ENCODE measurements around the gene LRIT1.

Gene LRIT1

GRCh38 chr10:84254552-84255478 lies 13.5 kb upstream of the LRIT1 start:
- no peak for DNase-seq

DNA sequence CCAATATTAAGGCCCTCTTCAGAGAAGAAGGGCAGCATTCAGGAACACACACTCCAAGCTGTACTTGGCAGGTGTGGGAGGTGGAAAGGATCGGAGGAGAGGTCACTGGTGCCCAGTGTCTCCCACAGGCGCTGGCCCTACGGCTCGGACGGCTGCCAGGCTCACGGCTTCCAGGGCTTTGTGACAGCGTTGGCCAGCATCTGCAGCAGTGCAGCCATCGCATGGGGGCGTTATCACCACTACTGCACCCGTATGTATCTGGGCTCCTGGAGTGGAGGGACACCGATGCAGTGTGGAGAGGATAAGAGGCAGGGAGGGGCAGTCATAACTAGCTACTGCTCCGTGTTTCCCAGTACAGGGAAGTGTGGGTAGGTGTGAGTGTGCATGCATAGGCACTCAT lies 7.4 kb upstream of the LRIT1 start:
- DNase-seq, result no peak

DNA sequence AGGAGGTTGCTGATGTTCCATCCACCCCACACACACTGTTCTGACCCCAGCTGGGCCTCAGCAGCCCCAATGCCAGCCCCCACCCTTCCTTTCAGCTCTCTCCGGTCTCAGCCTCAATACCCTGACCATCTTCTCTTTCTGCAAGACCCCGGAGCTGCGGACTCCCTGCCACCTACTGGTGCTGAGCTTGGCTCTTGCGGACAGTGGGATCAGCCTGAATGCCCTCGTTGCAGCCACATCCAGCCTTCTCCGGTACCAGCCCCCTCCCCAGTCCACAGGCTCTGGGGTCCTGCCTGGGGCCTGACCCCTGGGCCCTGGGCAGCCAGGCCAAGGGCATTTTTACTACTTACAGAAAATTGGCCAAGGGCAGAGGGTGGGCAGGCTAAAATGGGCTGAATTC lies 6.2 kb upstream of the LRIT1 start:
- DNase-seq, result no peak

DNA sequence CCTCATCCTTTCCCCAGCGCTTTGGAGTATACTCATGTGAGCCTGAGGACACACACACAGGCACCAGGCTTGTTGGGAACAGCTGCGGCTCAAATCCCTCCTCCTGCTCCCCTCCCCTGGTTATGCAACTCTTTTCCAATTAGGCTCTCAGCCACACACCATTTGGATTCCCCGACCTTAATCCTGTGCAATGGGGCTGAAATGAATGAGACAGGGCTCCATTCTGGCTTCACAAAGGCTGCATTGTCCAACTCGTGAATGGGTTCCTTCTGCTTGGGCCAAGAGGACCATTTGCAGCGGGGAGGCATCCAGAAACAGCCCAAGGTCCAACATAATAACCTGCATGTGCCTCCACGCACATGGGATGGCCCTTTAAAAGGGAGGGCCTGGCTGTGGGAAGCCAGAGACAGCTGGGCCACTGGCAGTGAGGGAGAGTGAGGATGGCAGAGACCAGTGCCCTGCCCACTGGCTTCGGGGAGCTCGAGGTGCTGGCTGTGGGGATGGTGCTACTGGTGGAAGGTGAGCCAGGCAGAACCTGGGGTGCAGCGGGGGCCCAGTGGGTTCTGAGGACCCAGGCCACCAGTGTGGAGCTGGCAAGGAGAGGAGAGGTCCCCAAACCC lies 3.4 kb upstream of the LRIT1 start, which contains the start of gene RGR:
Gene RGR (plus strand): TSS at position 403 of the 620 bp plus-strand sequence. CDS start 38 bp downstream, at position 441.
- DNase-seq, result no peak

GRCh38 chr10:84243759-84244158 lies 2.4 kb upstream of the LRIT1 start:
- DNase-seq, result no peak

DNA sequence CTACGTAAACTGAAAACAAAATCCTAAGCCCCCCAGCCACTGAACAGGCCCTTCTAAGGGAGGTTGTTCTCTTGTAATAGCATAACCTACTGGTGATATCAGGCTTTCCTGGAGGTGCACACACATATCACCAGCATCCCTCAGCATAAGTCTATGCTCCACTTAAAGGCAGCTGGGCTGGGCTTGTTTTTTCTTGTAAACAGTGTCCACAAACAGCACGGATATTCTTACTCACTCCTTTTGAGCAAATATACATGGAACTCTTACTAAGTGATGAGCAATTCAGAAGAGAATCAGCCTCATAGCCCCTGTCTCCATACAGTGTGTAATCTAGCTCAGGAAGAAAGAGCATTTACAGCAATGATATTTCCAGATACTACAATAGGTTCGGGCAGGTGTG lies 2.4 kb downstream of the LRIT1 start:
- no peak for DNase-seq

DNA sequence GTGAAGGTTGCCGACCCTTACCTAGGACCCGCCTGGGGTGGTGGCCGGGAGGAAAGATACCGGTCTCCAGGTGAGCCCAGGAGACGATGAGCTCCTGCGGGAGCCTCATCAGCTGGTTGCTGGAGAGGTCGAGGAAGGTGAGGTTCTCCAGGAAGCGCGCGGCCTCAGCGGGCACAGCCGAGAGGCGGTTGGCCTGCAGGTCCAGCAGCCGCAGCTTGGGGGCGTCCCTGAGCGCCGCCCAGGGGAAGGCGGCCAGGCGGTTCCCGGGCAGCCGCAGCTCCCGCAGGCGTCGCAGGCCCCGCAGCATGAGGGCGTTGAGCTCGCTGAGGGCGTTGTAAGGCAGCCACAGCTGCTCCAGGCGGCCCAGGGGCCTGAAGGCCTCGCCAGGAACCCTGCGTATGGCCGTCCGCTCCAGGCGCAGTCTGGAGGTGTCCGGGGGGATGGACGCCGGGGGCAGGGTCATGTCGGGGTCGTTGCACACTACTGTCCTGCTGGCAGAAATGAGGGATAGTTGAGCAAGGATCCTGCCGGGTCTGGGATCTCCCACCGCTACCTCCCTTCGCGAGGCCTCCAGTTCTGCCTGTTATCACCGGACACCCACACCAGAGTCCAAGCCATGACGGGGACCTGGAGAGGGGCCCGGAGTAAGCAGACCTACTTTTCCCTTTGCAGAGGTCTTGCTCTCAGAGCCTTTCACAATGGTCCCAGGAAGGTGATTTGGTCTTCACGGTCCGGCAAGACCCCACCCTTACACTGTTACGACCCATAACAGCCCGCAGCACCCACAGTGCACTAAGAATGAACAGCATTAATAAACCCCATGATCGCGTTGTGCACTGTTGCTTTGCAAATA lies 3.9 kb downstream of the LRIT1 start:
- no peak for DNase-seq

- no peak for DNase-seq
Observed at GRCh38 chr10:84236807-84237198, 4.5 kb downstream of the LRIT1 start.

GRCh38 chr10:84235096-84235495 lies 6.2 kb downstream of the LRIT1 start:
- DNase-seq, result no peak

DNA sequence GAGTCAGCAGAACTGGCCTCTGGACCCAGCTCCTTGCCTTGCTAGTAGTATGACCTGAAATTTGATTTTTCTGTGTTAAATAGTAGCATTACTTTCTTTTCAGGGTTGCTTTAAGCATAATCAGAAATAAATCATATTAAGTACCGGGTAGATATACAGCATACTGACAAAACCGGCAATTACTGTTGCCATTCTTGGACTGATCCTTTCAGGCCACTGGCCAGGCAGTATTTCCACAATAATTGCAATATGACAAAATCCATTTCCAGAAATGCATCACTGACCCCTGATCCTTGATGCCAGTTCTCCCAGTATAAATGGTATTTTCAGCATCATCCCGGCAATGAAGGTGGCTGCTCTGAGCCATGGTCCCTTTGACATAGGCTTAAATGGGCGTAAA lies 6.9 kb downstream of the LRIT1 start:
- no peak for DNase-seq

DNA sequence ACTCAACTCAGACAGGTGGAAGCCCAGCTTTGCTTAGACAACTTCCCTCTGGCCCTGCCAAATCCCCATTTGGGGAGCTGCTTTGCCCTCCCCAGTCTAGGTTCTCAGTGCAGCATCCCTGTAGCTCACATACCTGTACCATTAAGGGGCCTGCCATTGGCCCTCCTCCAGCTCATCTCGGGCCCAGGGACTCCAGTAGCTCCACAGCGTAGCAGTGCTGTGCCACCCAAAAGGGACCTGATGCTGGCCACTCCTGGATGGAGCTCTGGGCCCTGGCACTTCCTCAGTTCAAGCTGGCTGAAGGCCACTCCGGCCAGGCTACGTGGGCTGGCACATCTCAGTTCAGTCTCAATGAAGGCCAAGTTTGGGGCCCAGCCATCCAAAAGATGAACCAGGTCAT lies 7.4 kb downstream of the LRIT1 start:
- no peak for DNase-seq

DNA sequence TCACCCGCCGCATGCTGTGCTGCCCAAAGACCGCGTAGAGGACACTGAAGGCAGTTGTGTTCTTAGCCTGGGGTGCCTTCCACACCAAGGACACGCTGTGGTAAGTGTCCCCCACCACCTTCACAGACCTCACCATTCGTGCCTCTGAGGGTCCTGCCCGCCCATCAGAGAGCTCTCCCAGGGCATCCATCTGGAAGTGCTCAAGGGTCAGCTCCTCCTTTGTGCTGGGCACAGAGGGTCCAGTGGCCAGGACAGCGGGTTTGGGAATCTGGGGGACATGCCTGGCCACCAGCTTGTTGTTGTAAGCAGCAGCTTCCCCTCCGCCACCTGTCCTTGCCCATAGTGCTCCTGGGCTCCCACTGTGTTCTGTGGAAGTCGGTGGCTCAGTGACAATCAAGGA lies 9.0 kb downstream of the LRIT1 start:
- DNase-seq, result no peak

GRCh38 chr10:84230359-84230758 lies 11.0 kb downstream of the LRIT1 start:
- no peak for DNase-seq

- no peak for DNase-seq
Observed at GRCh38 chr10:84227810-84228209, 13.5 kb downstream of the LRIT1 start.

- no peak for DNase-seq
Observed at GRCh38 chr10:84226616-84227015, 14.7 kb downstream of the LRIT1 start.

DNA sequence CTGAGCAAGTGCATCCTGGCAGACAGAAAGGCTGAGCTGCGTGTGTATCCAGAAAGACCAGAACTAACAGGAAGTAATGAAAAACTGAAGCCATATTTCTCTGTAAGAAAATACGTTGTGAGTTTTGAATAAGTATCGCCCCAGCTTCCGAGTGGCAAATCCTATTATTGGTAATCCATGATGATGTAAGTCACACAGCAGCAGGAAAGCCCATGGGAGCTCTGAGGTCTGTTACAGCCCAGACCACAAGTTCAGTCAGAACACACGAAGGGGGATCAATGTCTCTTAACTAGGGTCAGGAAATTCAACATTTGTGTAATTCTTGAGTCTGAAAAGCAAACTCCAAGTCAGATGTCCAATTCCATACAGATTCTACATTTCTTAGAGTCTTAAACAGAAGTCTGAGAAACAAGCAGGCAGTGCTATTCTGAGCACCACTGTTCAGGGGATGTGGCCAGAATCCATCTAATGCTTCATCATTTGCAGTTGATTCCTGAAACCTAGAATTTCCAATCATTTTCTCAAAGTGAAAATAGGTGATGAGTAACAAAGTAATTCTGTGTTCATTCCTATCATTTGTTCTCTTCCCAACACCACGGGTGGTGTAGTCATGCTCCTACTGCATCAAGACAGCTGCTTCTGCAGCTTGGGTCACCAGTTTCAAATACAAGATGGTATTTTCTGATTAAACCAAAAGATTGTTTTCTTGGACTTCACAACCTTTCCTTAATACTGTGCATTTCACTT lies 15.7 kb downstream of the LRIT1 start, which contains the start of gene LRIT2:
Gene LRIT2 (minus strand): TSS at position 118 of the 747 bp plus-strand sequence. CDS start 24 bp downstream, at position 94.
- DNase-seq, result no peak

GRCh38 chr10:84224411-84225028 lies 16.8 kb downstream of the LRIT1 start:
- no peak for DNase-seq

DNA sequence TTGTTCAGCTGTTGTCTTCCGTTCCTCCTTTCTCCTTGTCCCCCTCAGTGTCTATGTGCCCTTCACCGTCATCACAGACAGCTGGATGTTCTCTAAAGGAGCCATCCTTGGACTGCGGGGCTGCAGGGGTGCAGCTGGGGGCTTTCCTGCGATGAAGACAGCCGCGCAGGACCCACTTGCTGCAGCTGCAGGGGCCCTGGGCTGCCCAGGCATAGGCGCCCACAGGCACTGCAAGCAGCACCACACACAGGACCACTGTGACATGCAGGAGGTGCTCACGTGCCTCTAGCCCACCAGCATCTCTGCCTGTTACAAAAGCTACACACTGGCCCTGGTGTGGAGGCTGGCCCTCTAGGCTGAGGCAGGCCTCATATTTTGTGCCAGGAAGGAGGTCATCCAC lies 19.4 kb downstream of the LRIT1 start:
- no peak for DNase-seq

- no peak for DNase-seq
Observed at GRCh38 chr10:84217746-84218145, 23.6 kb downstream of the LRIT1 start.

- DNase-seq, result no peak
Observed at GRCh38 chr10:84216834-84217233, 24.5 kb downstream of the LRIT1 start.

GRCh38 chr10:84214612-84215235 lies 26.6 kb downstream of the LRIT1 start:
- DNase-seq, result no peak
